Stimulated activated memory B cell treated with anti-CD40 and anti-IgM and Interleukin-4, amounts not matched to agents 10 μg/mL and 1 μg/mL and 100 μg/mL, for 72 hours (primary cell): ENCODE data around the gene PGLYRP4.
"Not testable (repeated sequence)": the region's sequence is repeated elsewhere in the genome, so short reads cannot be mapped to it uniquely, and the experiment has no call there.

Experiments
- ATAC-seq: fragments of 150-1000 bp; cut with Tn5 transposase; 2 replicates; pipeline ENCODE4 v1.10.0; 2021
- H3K27ac Mint-ChIP-seq: one replicate; pipeline ENCODE4 v1.8.0; 2022; ENCODE audit warnings: mild to moderate bottlenecking, mixed read lengths
- H3K27me3 Mint-ChIP-seq: one replicate; pipeline ENCODE4 v1.8.0; 2022; ENCODE audit warnings: mixed read lengths
- H3K36me3 Mint-ChIP-seq: one replicate; pipeline ENCODE4 v1.8.0; 2022; ENCODE audit warnings: mixed read lengths
- H3K4me1 Mint-ChIP-seq: one replicate; pipeline ENCODE4 v1.8.0; 2022; ENCODE audit warnings: mixed read lengths
- H3K4me3 Mint-ChIP-seq: one replicate; pipeline ENCODE4 v1.8.0; 2022; ENCODE audit warnings: mild to moderate bottlenecking, moderate library complexity, mixed read lengths
- H3K9me3 Mint-ChIP-seq: one replicate; pipeline ENCODE4 v1.8.0; 2022; ENCODE audit warnings: mixed read lengths

PGLYRP4 gene

DNA sequence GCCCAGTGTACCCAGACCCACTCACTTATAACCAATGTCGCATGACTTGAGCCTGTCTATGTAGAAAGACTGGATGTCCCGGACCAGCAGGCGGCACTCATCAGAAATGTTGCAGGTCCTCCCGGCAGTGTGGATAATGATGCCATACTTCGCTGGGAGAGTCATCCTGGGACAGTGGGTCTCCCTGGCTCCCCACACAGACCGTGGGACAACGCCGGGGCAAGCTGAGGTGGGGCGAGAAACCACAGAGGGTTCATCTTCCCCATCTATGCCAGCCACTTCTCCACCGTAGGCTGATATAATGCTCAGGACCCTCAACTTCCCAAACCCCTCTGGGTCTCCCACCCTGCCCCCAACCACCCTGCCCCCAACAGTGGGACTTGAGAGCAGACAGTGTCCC, 8.3 kb downstream of the PGLYRP4 start:
- Mint-ChIP-seq H3K27me3 (peaks cover 74% of the 10 kb centered on the region), H3K9me3 (no peaks in the 10 kb centered on the region), H3K27ac (no peak overlapping the region), H3K4me3 (no peak overlapping the region), H3K36me3 (no peaks in the 10 kb centered on the region), H3K4me1 (peaks cover 17% of the 10 kb centered on the region)
- ATAC-seq: no peak

- ATAC-seq: no peak
- Mint-ChIP-seq H3K4me3 (no peak overlapping the region), H3K36me3 (no peaks in the 10 kb centered on the region), H3K27me3 (peaks cover 69% of the 10 kb centered on the region), H3K9me3 (no peaks in the 10 kb centered on the region), H3K27ac (no peak overlapping the region), H3K4me1 (peaks cover 14% of the 10 kb centered on the region)
Measured at GRCh38 chr1:153339802-153340201, 8.8 kb downstream of the PGLYRP4 start.

DNA sequence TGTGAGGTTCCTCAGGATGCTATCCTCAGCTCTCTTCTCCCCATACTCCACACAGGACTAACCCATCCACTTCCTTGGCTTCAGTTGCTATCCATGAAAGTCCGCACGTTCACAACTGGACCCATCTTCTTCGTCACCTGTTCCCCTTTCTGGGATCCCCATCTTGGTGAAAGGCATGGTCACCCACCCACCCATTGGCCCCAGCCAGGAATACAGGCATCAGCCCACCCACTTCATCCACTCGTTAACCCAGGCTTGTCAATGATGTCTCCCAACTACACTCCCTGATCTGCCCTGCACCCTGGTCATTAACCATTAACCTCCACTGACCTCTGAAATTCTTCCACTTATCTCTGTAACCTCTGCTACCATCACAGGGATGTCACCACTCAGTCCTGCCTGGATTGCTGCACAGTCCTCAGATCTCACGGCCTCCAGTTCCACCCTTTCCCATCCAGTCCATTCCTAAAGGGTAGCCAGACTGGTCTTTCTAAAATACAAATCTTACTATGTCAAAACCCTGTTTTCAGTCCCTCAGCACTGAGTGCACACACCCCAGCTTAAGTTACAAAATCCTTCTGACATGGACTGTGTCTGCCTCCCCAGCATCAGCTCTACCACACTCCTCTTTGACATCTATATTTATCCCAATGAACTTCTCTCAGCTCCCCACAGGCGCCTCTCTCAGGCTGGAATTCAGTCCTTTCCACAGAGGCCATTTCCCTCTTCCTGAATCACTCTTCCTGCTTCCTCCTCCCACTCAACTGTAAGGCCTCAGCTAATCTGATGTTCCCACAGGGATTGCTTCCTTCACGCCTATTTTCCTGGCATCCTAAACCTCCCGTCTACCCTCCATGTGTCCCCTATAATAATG, 10.4 kb downstream of the PGLYRP4 start:
- no peaks in the 10 kb centered on the region for H3K36me3 Mint-ChIP-seq
- no peak for ATAC-seq
- no peak overlapping the region for H3K27ac Mint-ChIP-seq

DNA sequence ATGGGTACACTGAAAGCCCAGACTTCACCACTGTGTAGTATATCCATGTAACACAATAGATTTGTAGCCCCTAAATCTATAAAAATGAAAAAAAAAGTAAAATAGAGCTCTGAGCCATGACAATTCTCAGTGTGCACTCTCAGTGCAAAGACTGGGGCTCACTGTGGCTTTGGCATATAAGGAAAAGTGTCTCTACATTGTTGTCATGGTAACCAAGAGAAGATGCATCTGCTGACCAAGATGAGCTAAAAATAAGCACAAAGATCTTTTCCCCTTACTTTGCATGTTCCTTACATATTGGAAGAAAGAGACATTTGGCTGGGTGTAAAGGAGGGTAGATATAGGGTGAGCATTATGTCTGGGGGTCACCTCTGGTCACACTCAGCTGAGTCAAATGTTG, 12.0 kb downstream of the PGLYRP4 start:
- H3K36me3 Mint-ChIP-seq: no peaks in the 10 kb centered on the region
- H3K27me3 Mint-ChIP-seq: peaks cover 53% of the 10 kb centered on the region
- no peak overlapping the region for H3K27ac Mint-ChIP-seq
- H3K4me1 Mint-ChIP-seq: no peaks in the 10 kb centered on the region
- no peak overlapping the region for H3K4me3 Mint-ChIP-seq
- H3K9me3 Mint-ChIP-seq: peaks cover 11% of the 10 kb centered on the region
- no peak for ATAC-seq

More for the DNA sequence above, 10.4 kb downstream of the PGLYRP4 start:
- Mint-ChIP-seq H3K9me3 (no peaks in the 10 kb centered on the region), H3K4me3 (no peak overlapping the region), H3K4me1 (no peaks in the 10 kb centered on the region), H3K27me3 (peaks cover 53% of the 10 kb centered on the region)

DNA sequence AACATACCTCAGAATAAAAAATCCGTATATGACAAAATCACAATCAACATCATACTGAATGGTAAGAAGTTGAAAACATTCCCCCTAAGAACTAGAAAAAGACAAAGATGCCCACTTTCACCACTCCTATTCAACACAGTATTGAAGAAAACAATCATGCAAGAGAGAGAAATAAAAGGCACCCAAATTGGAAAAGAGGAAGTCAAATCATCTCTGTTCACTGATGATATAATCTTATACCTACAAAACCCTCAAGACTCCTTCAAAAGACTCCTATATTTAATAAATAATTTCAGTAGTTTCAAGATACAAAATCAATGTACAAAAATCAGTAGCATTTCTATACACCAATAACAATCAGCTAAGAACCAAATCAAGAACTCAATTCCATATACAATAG, 14.7 kb downstream of the PGLYRP4 start:
- no peak overlapping the region for H3K27ac Mint-ChIP-seq

GRCh38 chr1:153324912-153325311, 23.7 kb downstream of the PGLYRP4 start:
- H3K36me3 Mint-ChIP-seq: peaks cover 6% of the 10 kb centered on the region
- H3K9me3 Mint-ChIP-seq: peaks cover 17% of the 10 kb centered on the region
- no peak overlapping the region for H3K27ac Mint-ChIP-seq
- H3K27me3 Mint-ChIP-seq: peaks cover 48% of the 10 kb centered on the region
- H3K4me3 Mint-ChIP-seq: no peak overlapping the region
- no peak for ATAC-seq
- no peaks in the 10 kb centered on the region for H3K4me1 Mint-ChIP-seq

More for the DNA sequence above, 14.7 kb downstream of the PGLYRP4 start:
- Mint-ChIP-seq H3K9me3 (peaks cover 22% of the 10 kb centered on the region), H3K27me3 (peaks cover 59% of the 10 kb centered on the region), H3K4me3 (no peak overlapping the region), H3K36me3 (peaks cover 6% of the 10 kb centered on the region), H3K4me1 (no peaks in the 10 kb centered on the region)
- no peak for ATAC-seq

DNA sequence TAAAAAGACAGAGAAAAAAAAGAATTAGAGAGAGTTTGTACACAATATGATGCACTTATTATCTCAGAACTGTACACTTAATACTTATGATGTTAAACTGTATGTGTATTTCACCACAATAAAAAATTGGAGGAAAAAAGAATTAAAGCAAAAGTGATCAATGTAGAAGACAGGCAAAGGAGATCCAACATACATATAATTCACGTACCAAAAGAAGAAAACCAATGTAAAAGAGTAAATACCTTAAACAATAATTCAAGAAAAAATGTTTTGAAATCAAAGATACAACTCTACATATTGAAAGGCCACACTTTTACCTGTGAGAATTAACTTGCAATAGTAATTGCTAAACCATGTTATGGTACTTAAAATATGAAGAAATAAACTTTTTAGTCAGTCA, 26.1 kb downstream of the PGLYRP4 start:
- peaks cover 49% of the 10 kb centered on the region for H3K27me3 Mint-ChIP-seq
- no peak overlapping the region for H3K4me3 Mint-ChIP-seq
- no peak for ATAC-seq
- peaks cover 10% of the 10 kb centered on the region for H3K9me3 Mint-ChIP-seq
- no peaks in the 10 kb centered on the region for H3K4me1 Mint-ChIP-seq
- no peaks in the 10 kb centered on the region for H3K36me3 Mint-ChIP-seq
- no peak overlapping the region for H3K27ac Mint-ChIP-seq

DNA sequence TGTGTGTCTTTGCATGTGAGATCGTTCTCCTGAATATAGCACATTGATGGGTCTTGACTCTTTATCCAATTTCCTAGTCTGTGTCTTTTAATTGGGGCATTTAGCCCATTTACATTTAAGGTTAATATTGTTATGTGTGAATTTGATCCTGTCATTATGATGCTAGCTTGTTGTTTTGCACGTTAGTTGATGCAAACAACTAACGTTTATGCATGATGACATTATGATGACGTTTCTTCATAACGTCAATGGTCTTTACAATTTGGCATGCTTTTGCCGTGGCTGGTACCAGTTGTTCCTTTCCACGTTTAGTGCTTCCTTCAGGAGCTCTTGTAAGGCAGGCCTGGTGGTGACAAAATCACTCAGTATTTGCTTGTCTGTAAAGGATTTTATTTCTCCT, 30.5 kb downstream of the PGLYRP4 start:
- not testable (repeated sequence) for H3K4me1 Mint-ChIP-seq, H3K27ac Mint-ChIP-seq, ATAC-seq, H3K36me3 Mint-ChIP-seq, H3K9me3 Mint-ChIP-seq, H3K4me3 Mint-ChIP-seq
- H3K27me3 Mint-ChIP-seq: peaks cover 70% of the 10 kb centered on the region

DNA sequence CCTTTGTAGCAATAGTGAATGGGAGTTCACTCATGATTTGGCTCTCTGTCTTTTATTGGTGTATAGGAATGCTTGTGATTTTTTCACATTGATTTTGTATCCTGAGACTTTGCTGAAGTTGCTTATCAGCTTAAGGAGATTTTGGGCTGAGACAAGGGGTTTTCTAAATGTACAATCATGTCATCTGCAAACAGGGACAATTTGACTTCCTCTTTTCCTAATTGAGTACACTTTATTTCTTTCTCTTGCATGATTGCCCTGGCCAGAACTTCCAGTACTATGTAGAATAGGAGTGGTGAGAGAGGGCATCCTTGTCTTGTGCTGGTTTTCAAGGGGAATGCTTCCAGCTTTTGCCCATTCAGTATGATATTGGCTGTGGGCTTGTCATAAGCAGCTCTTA, 32.6 kb downstream of the PGLYRP4 start:
- H3K9me3 Mint-ChIP-seq, ATAC-seq, H3K4me3 Mint-ChIP-seq, H3K4me1 Mint-ChIP-seq, H3K27ac Mint-ChIP-seq, H3K36me3 Mint-ChIP-seq: not testable (repeated sequence)
- H3K27me3 Mint-ChIP-seq: peaks cover 65% of the 10 kb centered on the region

DNA sequence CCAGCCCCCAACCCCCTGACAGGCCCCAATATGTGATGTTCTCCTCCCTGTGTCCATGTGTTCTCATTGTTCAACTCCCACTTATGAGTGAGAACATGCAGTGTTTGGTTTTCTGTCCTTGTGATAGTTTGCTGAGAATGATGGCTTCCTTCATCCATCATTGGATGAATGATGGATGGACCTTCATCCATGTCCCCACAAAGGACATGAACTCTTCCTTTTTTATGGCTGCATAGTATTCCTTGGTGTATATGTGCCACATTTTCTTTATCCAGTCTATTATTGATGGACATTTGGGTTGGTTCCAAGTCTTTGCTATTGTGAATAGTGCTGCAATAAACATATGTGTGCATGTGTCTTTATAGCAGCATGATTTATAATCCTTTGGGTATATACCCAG, 34.3 kb downstream of the PGLYRP4 start:
- H3K4me1 Mint-ChIP-seq, H3K27ac Mint-ChIP-seq, H3K9me3 Mint-ChIP-seq, H3K36me3 Mint-ChIP-seq, ATAC-seq, H3K4me3 Mint-ChIP-seq: not testable (repeated sequence)
- H3K27me3 Mint-ChIP-seq: peaks cover 51% of the 10 kb centered on the region

GRCh38 chr1:153313288-153313687, 35.4 kb downstream of the PGLYRP4 start:
- Mint-ChIP-seq H3K4me3 (no peak overlapping the region), H3K9me3 (no peaks in the 10 kb centered on the region), H3K27ac (no peak overlapping the region), H3K27me3 (peaks cover 51% of the 10 kb centered on the region), H3K36me3 (no peaks in the 10 kb centered on the region), H3K4me1 (no peaks in the 10 kb centered on the region)
- no peak for ATAC-seq

- Mint-ChIP-seq H3K27me3 (peaks cover 51% of the 10 kb centered on the region), H3K4me1 (no peaks in the 10 kb centered on the region), H3K36me3 (no peaks in the 10 kb centered on the region), H3K27ac (no peak within 1 kb of the TSS), H3K4me3 (no peak within 1 kb of the TSS), H3K9me3 (no peaks in the 10 kb centered on the region)
- no peak for ATAC-seq
Measured at GRCh38 chr1:153312570-153313186, 36.0 kb downstream of the PGLYRP4 start, which contains the start of gene PGLYRP3. PGLYRP3 (minus strand) TSS chr1:153312952; CDS start chr1:153310665, 2,287 bp downstream.

DNA sequence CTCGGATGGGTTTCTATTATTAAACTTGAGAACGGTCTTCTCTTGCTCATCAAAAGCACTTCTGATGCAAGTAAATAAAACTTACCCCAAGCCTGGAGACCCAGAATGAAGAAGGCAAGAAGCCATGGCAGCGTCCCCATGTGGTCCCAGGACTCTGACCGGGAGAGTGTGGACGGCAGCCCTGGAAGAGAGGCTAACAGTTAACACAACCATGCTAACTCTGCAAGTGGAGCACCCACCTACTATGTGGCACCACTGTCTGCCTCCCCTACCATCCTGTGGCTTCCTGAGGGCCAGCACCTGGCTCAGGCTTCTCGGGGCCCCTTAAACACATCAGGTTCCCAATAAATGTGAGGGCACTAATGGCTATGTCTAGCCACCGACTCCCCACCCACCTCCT, 38.1 kb downstream of the PGLYRP4 start:
- H3K36me3 Mint-ChIP-seq: no peaks in the 10 kb centered on the region
- H3K9me3 Mint-ChIP-seq: no peaks in the 10 kb centered on the region
- peaks cover 55% of the 10 kb centered on the region for H3K27me3 Mint-ChIP-seq
- H3K27ac Mint-ChIP-seq: no peak overlapping the region
- no peak overlapping the region for H3K4me3 Mint-ChIP-seq
- H3K4me1 Mint-ChIP-seq: no peaks in the 10 kb centered on the region
- ATAC-seq: no peak

DNA sequence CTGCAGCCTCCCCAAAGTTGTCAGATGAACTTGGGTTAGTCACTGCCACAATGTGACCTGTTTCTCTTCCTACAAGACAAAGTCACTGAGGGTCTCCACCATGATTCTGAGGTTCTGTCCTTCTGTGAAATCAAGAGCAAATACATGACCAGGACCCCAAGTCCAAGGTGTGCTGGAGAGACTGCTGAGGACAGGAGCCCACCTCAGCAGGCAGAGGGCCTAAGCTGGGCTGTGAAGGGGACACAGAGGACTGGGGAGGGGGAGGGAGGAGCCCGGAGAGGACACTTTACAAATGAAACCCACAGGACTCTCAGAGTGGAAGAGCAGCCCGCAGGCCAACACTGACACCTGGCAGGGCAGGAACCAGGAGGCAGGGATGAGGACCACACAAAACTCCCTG, 39.2 kb downstream of the PGLYRP4 start:
- no peak overlapping the region for H3K4me3 Mint-ChIP-seq
- no peak overlapping the region for H3K27ac Mint-ChIP-seq
- peaks cover 59% of the 10 kb centered on the region for H3K27me3 Mint-ChIP-seq
- H3K4me1 Mint-ChIP-seq: no peaks in the 10 kb centered on the region
- no peaks in the 10 kb centered on the region for H3K9me3 Mint-ChIP-seq
- no peak for ATAC-seq
- H3K36me3 Mint-ChIP-seq: no peaks in the 10 kb centered on the region

GRCh38 chr1:153308540-153308939, 40.1 kb downstream of the PGLYRP4 start:
- Mint-ChIP-seq H3K27ac (no peak overlapping the region), H3K36me3 (no peaks in the 10 kb centered on the region), H3K4me1 (no peaks in the 10 kb centered on the region), H3K9me3 (no peaks in the 10 kb centered on the region), H3K27me3 (peaks cover 58% of the 10 kb centered on the region), H3K4me3 (no peak overlapping the region)
- no peak for ATAC-seq

DNA sequence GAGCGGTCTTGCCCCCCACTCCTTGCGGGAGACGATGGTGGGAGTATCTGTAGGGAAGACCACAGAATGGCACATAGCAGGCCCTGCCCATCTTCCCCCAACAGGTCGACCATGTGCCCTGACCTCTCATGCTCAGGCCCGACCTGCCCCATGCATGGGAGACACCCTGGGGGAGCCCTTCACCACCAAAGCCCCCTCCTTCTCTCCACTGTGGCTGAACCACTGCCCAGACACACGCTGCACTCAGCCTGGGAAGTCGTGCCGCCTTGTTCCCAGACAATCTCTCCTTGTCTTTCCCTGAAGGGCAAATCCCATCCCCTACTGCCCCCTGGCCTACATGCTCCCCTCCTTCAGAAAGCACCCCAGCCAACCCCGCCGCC, 41.4 kb downstream of the PGLYRP4 start:
- Mint-ChIP-seq H3K27ac (no peak overlapping the region), H3K36me3 (no peaks in the 10 kb centered on the region), H3K4me1 (no peaks in the 10 kb centered on the region), H3K9me3 (no peaks in the 10 kb centered on the region), H3K27me3 (peaks cover 45% of the 10 kb centered on the region), H3K4me3 (no peak overlapping the region)
- ATAC-seq: no peak
